ENCODE data around the gene ZNF616.
"Not testable (repeated sequence)": the region's sequence is repeated elsewhere in the genome, so short reads cannot be mapped to it uniquely, and the experiment has no call there.

ZNF616 gene

GRCh38 chr19:52110780-52111179, 29.0 kb downstream of the ZNF616 start:
- DNase-seq (ENCODE audit: low read depth in 2 of 2): no peak

- DNase-seq (ENCODE audit: low read depth in 2 of 2): no peak
Measured at GRCh38 chr19:52102782-52103181, 37.0 kb downstream of the ZNF616 start.

- no peak for DNase-seq (ENCODE audit: low read depth in 2 of 2)
Measured at GRCh38 chr19:52101866-52102562, 37.7 kb downstream of the ZNF616 start.

- DNase-seq (ENCODE audit: low read depth in 2 of 2): no peak
Measured at GRCh38 chr19:52099497-52100138, 40.1 kb downstream of the ZNF616 start.

GRCh38 chr19:52096416-52096815, 43.3 kb downstream of the ZNF616 start:
- DNase-seq (ENCODE audit: low read depth in 2 of 2): not testable (repeated sequence)

- peak; percentile 75 to 83 for DNase-seq (ENCODE audit: low read depth in 2 of 2)
Measured at GRCh38 chr19:52095172-52096014, 44.3 kb downstream of the ZNF616 start, which contains the start of gene ZNF841. TSS of gene ZNF841 (minus strand) at chr19:52095765. CDS start at chr19:52084801, 10,964 bp downstream.

- no peak for DNase-seq (ENCODE audit: low read depth in 2 of 2)
Measured at GRCh38 chr19:52094526-52095130, 45.1 kb downstream of the ZNF616 start.

GRCh38 chr19:52086481-52086880, 53.3 kb downstream of the ZNF616 start:
- DNase-seq (ENCODE audit: low read depth in 2 of 2): no peak

- DNase-seq (ENCODE audit: low read depth in 2 of 2): no peak
Measured at GRCh38 chr19:52070496-52070895, 69.2 kb downstream of the ZNF616 start.

- no peak for DNase-seq (ENCODE audit: low read depth in 2 of 2)
Measured at GRCh38 chr19:52069653-52070052, 70.1 kb downstream of the ZNF616 start.

GRCh38 chr19:52066258-52066863, 73.4 kb downstream of the ZNF616 start:
- DNase-seq (ENCODE audit: low read depth in 2 of 2): no peak

- no peak for DNase-seq (ENCODE audit: low read depth in 2 of 2)
Measured at GRCh38 chr19:52065399-52065798, 74.3 kb downstream of the ZNF616 start.
